ENCODE results near the gene HSPB7. TPM values are rescaled to one million over a fixed set of nuclear protein-coding genes. Genes with fewer than 3 reads are reported as not detected.

The HSPB7 gene
- total RNA-seq, 5 donors from 2014 or later (not counting 1 experiment from before 2014, with no cell fraction given) = 0.19 TPM; not detected in 4

- H3K4me1 Mint-ChIP-seq = peaks cover 58 to 68% (median 66%) of the 10 kb centered on the region in 3 donors
- H3K36me3 ChIP-seq (ENCODE audit: control insufficient read depth in 2 of 2, extremely low read depth in 1 of 2, insufficient read depth in 1 of 2, low read length in 1 of 2) = peaks cover 9 to 37% of the 10 kb centered on the region in 2 donors
- no peak overlapping the region for H3K4me3 ChIP-seq (ENCODE audit: control insufficient read depth in 1 of 2, extremely low read depth in 1 of 2, low read length in 1 of 2)
- ATAC-seq (replicated peaks in 1 of 4) (no peak), DNase-seq (no peak)
- H3K9me3 Mint-ChIP-seq = no peaks in the 10 kb centered on the region
- no peak overlapping the region for H3K27ac ChIP-seq (ENCODE audit: low read length)
- ChIA-PET CTCF (no interaction called here), POLR2A (no interaction called here)
- H3K27ac Mint-ChIP-seq = no peak overlapping the region
- no peak overlapping the region for H3K4me3 Mint-ChIP-seq
- H3K9me3 ChIP-seq = no peaks in the 10 kb centered on the region
- peaks cover 5 to 41% of the 10 kb centered on the region in 2 experiments for H3K4me1 ChIP-seq (ENCODE audit: control insufficient read depth in 1 of 2, extremely low read depth in 1 of 2, insufficient read depth in 2 of 2, low read length in 2 of 2)
- no peaks in the 10 kb centered on the region for H3K27me3 ChIP-seq (replicated peaks in 1 of 2; ENCODE audit: control insufficient read depth in 2 of 2, extremely low read depth in 1 of 2, insufficient read depth in 2 of 2, low read length in 1 of 2)
- no peaks in the 10 kb centered on the region for H3K27me3 Mint-ChIP-seq
- H3K36me3 Mint-ChIP-seq = peaks cover 41% of the 10 kb centered on the region
Observed at GRCh38 chr1:15970911-15971310, 46.9 kb downstream of the HSPB7 start.

GRCh38 chr1:15969321-15969880, 48.4 kb downstream of the HSPB7 start:
- WGBS (ENCODE audit: insufficient coverage) = 97% methylated on average over 12 of the region's 13 CpGs
- Mint-ChIP-seq H3K36me3 (peaks cover 41% of the 10 kb centered on the region), H3K4me3 (no peak overlapping the region), H3K27me3 (no peaks in the 10 kb centered on the region), H3K9me3 (no peaks in the 10 kb centered on the region), H3K4me1 (peaks cover 62 to 71% (median 69%) of the 10 kb centered on the region in 3 donors), H3K27ac (no peak overlapping the region)
- ChIA-PET POLR2A (interaction anchor here in 1 of 2 donors (0.7 kb wide), 1 partner anchor 12 kb away, joined by 3 read pairs; no protein-coding TSS in a partner anchor), CTCF (no interaction called here)
- H3K27ac ChIP-seq (ENCODE audit: low read length) = no peak overlapping the region
- no peaks in the 10 kb centered on the region for H3K9me3 ChIP-seq
- ATAC-seq (replicated peaks in 1 of 4) = no peak
- H3K27me3 ChIP-seq (replicated peaks in 1 of 2; ENCODE audit: control insufficient read depth in 2 of 2, extremely low read depth in 1 of 2, insufficient read depth in 2 of 2, low read length in 1 of 2) = no peaks in the 10 kb centered on the region
- DNase-seq = no peak
- H3K4me3 ChIP-seq (ENCODE audit: control insufficient read depth in 1 of 2, extremely low read depth in 1 of 2, low read length in 1 of 2) = no peak overlapping the region
- peaks cover 0 to 42% of the 10 kb centered on the region in 2 experiments for H3K4me1 ChIP-seq (ENCODE audit: control insufficient read depth in 1 of 2, extremely low read depth in 1 of 2, insufficient read depth in 2 of 2, low read length in 2 of 2)
- H3K36me3 ChIP-seq (ENCODE audit: control insufficient read depth in 2 of 2, extremely low read depth in 1 of 2, insufficient read depth in 1 of 2, low read length in 1 of 2) = peaks cover 9 to 37% of the 10 kb centered on the region in 2 donors

GRCh38 chr1:15968172-15968571, 49.7 kb downstream of the HSPB7 start:
- Mint-ChIP-seq H3K9me3 (no peaks in the 10 kb centered on the region), H3K4me3 (no peak overlapping the region), H3K36me3 (peaks cover 39% of the 10 kb centered on the region), H3K4me1 (peaks cover 67 to 75% (median 72%) of the 10 kb centered on the region in 3 donors), H3K27ac (no peak overlapping the region), H3K27me3 (no peaks in the 10 kb centered on the region)
- ChIA-PET POLR2A (no interaction called here), CTCF (interaction anchor here in 1 of 2 donors (0.9 kb wide), 1 partner anchor 17 kb away, joined by 3 read pairs; no protein-coding TSS in a partner anchor)
- Histone ChIP-seq H3K36me3 (ENCODE audit: control insufficient read depth in 2 of 2, extremely low read depth in 1 of 2, insufficient read depth in 1 of 2, low read length in 1 of 2) (peaks cover 9 to 37% of the 10 kb centered on the region in 2 donors), H3K27ac (ENCODE audit: low read length) (no peak overlapping the region), H3K9me3 (no peaks in the 10 kb centered on the region), H3K4me1 (ENCODE audit: control insufficient read depth in 1 of 2, extremely low read depth in 1 of 2, insufficient read depth in 2 of 2, low read length in 2 of 2) (peaks cover 0 to 43% of the 10 kb centered on the region in 2 experiments), H3K27me3 (replicated peaks in 1 of 2; ENCODE audit: control insufficient read depth in 2 of 2, extremely low read depth in 1 of 2, insufficient read depth in 2 of 2, low read length in 1 of 2) (no peaks in the 10 kb centered on the region), H3K4me3 (ENCODE audit: control insufficient read depth in 1 of 2, extremely low read depth in 1 of 2, low read length in 1 of 2) (no peak overlapping the region)
- 100% methylated on average over 4 of the region's 5 CpGs for WGBS (ENCODE audit: insufficient coverage)
- DNase-seq (no peak), ATAC-seq (replicated peaks in 1 of 4) (no peak)

GRCh38 chr1:15966956-15967344, 50.9 kb downstream of the HSPB7 start:
- no peaks in the 10 kb centered on the region for H3K27me3 Mint-ChIP-seq
- H3K4me1 Mint-ChIP-seq = peaks cover 56 to 68% (median 66%) of the 10 kb centered on the region in 3 donors
- no CpG with 5 or more reads among the region's 6 CpGs for WGBS (ENCODE audit: insufficient coverage)
- no peak overlapping the region for H3K4me3 ChIP-seq (ENCODE audit: control insufficient read depth in 1 of 2, extremely low read depth in 1 of 2, low read length in 1 of 2)
- ATAC-seq (replicated peaks in 1 of 4) = no peak
- peak overlapping the region in 2 of 3 donors; percentile 17 to 68 for H3K4me3 Mint-ChIP-seq
- H3K9me3 ChIP-seq = no peaks in the 10 kb centered on the region
- no peaks in the 10 kb centered on the region for H3K9me3 Mint-ChIP-seq
- ChIA-PET POLR2A (no interaction called here), CTCF (no interaction called here)
- peaks cover 0 to 42% of the 10 kb centered on the region in 2 experiments for H3K4me1 ChIP-seq (ENCODE audit: control insufficient read depth in 1 of 2, extremely low read depth in 1 of 2, insufficient read depth in 2 of 2, low read length in 2 of 2)
- H3K36me3 ChIP-seq (ENCODE audit: control insufficient read depth in 2 of 2, extremely low read depth in 1 of 2, insufficient read depth in 1 of 2, low read length in 1 of 2) = peaks cover 6 to 27% of the 10 kb centered on the region in 2 donors
- DNase-seq = no peak
- no peaks in the 10 kb centered on the region for H3K27me3 ChIP-seq (replicated peaks in 1 of 2; ENCODE audit: control insufficient read depth in 2 of 2, extremely low read depth in 1 of 2, insufficient read depth in 2 of 2, low read length in 1 of 2)
- H3K36me3 Mint-ChIP-seq = peaks cover 28% of the 10 kb centered on the region
- H3K27ac ChIP-seq (ENCODE audit: low read length) = no peak overlapping the region
- peak overlapping the region; percentile 19 to 55 for H3K27ac Mint-ChIP-seq

GRCh38 chr1:15966081-15966955, 51.5 kb downstream of the HSPB7 start:
- ATAC-seq (replicated peaks in 1 of 4) = peak; percentile 59 to 78 (median 74)
- H3K4me1 ChIP-seq (ENCODE audit: control insufficient read depth in 1 of 2, extremely low read depth in 1 of 2, insufficient read depth in 2 of 2, low read length in 2 of 2) = peaks cover 0 to 42% of the 10 kb centered on the region in 2 experiments
- POLR2A ChIA-PET = interaction anchor here in 1 of 2 donors (0.8 kb wide), 1 partner anchor 133 kb away, joined by 3 read pairs; no protein-coding TSS in a partner anchor
- H3K36me3 ChIP-seq (ENCODE audit: control insufficient read depth in 2 of 2, extremely low read depth in 1 of 2, insufficient read depth in 1 of 2, low read length in 1 of 2) = peaks cover 6 to 22% of the 10 kb centered on the region in 2 donors
- DNase-seq = peak in 27 of 35 experiments; percentile 11 to 64 (median 25)
- WGBS (ENCODE audit: insufficient coverage) = 3% methylated on average over 11 of the region's 18 CpGs
- no peaks in the 10 kb centered on the region for H3K27me3 Mint-ChIP-seq
- H3K27ac Mint-ChIP-seq = peak overlapping the region; percentile 84 to 90
- peaks cover 56 to 70% (median 67%) of the 10 kb centered on the region in 3 donors for H3K4me1 Mint-ChIP-seq
- CTCF ChIA-PET = no interaction called here
- H3K9me3 ChIP-seq = no peaks in the 10 kb centered on the region
- H3K4me3 Mint-ChIP-seq = peak overlapping the region; percentile 60 to 68 (median 68)
- peak overlapping the region; percentile 43 for H3K27ac ChIP-seq (ENCODE audit: low read length)
- no peaks in the 10 kb centered on the region for H3K9me3 Mint-ChIP-seq
- H3K4me3 ChIP-seq (ENCODE audit: control insufficient read depth in 1 of 2, extremely low read depth in 1 of 2, low read length in 1 of 2) = peak overlapping the region in 1 of 2 donors; percentile 8
- peaks cover 30% of the 10 kb centered on the region for H3K36me3 Mint-ChIP-seq
- H3K27me3 ChIP-seq (replicated peaks in 1 of 2; ENCODE audit: control insufficient read depth in 2 of 2, extremely low read depth in 1 of 2, insufficient read depth in 2 of 2, low read length in 1 of 2) = no peaks in the 10 kb centered on the region

GRCh38 chr1:15965228-15965767, 52.5 kb downstream of the HSPB7 start:
- Mint-ChIP-seq H3K4me1 (peaks cover 67 to 75% (median 70%) of the 10 kb centered on the region in 3 donors), H3K36me3 (peaks cover 26% of the 10 kb centered on the region), H3K4me3 (peak overlapping the region; percentile 60 to 68 (median 68)), H3K9me3 (no peaks in the 10 kb centered on the region), H3K27ac (peak overlapping the region; percentile 84 to 90), H3K27me3 (no peaks in the 10 kb centered on the region)
- CTCF ChIA-PET = no interaction called here
- POLR2A ChIA-PET = interaction anchor here in 1 of 2 donors (0.8 kb wide), 1 partner anchor 132 kb away, joined by 3 read pairs; no protein-coding TSS in a partner anchor
- H3K27me3 ChIP-seq (replicated peaks in 1 of 2; ENCODE audit: control insufficient read depth in 2 of 2, extremely low read depth in 1 of 2, insufficient read depth in 2 of 2, low read length in 1 of 2) = no peaks in the 10 kb centered on the region
- peaks cover 6 to 22% of the 10 kb centered on the region in 2 donors for H3K36me3 ChIP-seq (ENCODE audit: control insufficient read depth in 2 of 2, extremely low read depth in 1 of 2, insufficient read depth in 1 of 2, low read length in 1 of 2)
- DNase-seq = no peak
- H3K4me1 ChIP-seq (ENCODE audit: control insufficient read depth in 1 of 2, extremely low read depth in 1 of 2, insufficient read depth in 2 of 2, low read length in 2 of 2) = peaks cover 0 to 42% of the 10 kb centered on the region in 2 experiments
- WGBS (ENCODE audit: insufficient coverage) = 8% methylated on average over 4 of the region's 7 CpGs
- no peaks in the 10 kb centered on the region for H3K9me3 ChIP-seq
- no peak overlapping the region for H3K4me3 ChIP-seq (ENCODE audit: control insufficient read depth in 1 of 2, extremely low read depth in 1 of 2, low read length in 1 of 2)
- ATAC-seq (replicated peaks in 1 of 4) = no peak
- H3K27ac ChIP-seq (ENCODE audit: low read length) = peak overlapping the region; percentile 4
